Osteoblast (primary cell): ENCODE measurements around the gene IPPK. TPM values are rescaled to one million over a fixed set of nuclear protein-coding genes. Genes with fewer than 3 reads are reported as not detected.

Source experiments
- DNase-seq: peaks from one replicate; pipeline ENCODE4 v3.0.0; 2011; ENCODE audit warnings: low spot score, mixed read lengths; ENCODE audit not compliant: insufficient read length; ENCODE audit errors: missing footprints
- H2AFZ ChIP-seq: 2 replicates; pipeline ENCODE4 v1.6.0; 2011; ENCODE audit warnings: mild to moderate bottlenecking, low read length
- H3K27ac ChIP-seq: 2 replicates; pipeline ENCODE4 v1.5.1; 2011; ENCODE audit warnings: mild to moderate bottlenecking, low read depth, low read length, moderate library complexity
- H3K27me3 ChIP-seq: 2 replicates; pipeline ENCODE4 v1.6.0; 2012; ENCODE audit warnings: mild to moderate bottlenecking, control low read depth, inconsistent platforms, low read length, moderate library complexity; ENCODE audit not compliant: insufficient read depth
- H3K36me3 ChIP-seq: 2 replicates; pipeline ENCODE4 v1.5.1; 2011; ENCODE audit warnings: mild to moderate bottlenecking, low read length, control low read depth, moderate library complexity; ENCODE audit not compliant: insufficient read depth
- H3K4me1 ChIP-seq: 2 replicates; pipeline ENCODE4 v1.5.1; 2011; ENCODE audit warnings: mild to moderate bottlenecking, low read length, control low read depth, moderate library complexity; ENCODE audit not compliant: insufficient read depth
- H3K4me2 ChIP-seq: 2 replicates; pipeline ENCODE4 v1.6.0; 2011; ENCODE audit warnings: mild to moderate bottlenecking, low read length; ENCODE audit not compliant: insufficient read depth
- H3K4me3 ChIP-seq: fragments of 200-600 bp; sonication (generic); 3 replicates; pipeline ENCODE4 v1.5.1; 2012; ENCODE audit warnings: mild to moderate bottlenecking, low read length, inconsistent platforms; ENCODE audit not compliant: insufficient read depth
- H3K79me2 ChIP-seq: 2 replicates; pipeline ENCODE4 v1.6.0; 2012; ENCODE audit warnings: mild to moderate bottlenecking, low read length, control low read depth, inconsistent platforms; ENCODE audit not compliant: insufficient read depth
- H3K9me3 ChIP-seq: 2 replicates; pipeline ENCODE4 v1.5.1; 2011; ENCODE audit warnings: low read depth, low read length, control low read depth
- H4K20me1 ChIP-seq: 2 replicates; pipeline ENCODE4 v1.6.0; 2012; ENCODE audit warnings: mild to moderate bottlenecking, low read length, control low read depth; ENCODE audit not compliant: insufficient read depth
- total RNA-seq: library from RNA; depleted of rRNA; stranded (reverse); fragments of >200 nt; gene quantifications from 2 replicates; pipeline ENCODE4 v1.2.3, GENCODE V29; 2012
- TF ChIP-seq, protein P1 (sequence below): IDR thresholded peaks from 2 replicates; pipeline ENCODE4 v1.5.1; 2011; ENCODE audit warnings: mild to moderate bottlenecking, low read depth, low read length, moderate library complexity; ENCODE audit errors: extremely low read depth

IPPK gene
- total RNA-seq, 1 donor = 9.4 TPM

DNA sequence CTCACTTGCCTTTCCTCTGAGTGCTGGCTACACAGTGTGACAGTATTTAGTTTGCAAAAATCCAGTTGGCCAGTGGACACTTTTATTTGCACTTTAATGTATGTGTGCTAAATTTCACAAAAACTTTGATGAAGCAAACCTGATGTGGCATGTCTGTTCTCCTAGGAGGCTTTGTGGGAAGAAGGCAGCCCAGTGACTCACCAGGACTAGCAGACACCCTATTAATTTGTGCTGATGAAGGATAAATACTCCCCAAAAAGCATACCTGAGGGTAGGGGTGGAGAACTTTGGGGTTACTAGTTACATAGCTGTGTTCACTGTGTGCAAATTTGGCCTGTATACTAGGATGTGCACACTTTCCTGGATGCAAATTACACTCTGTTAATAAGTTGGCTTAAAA is 39.3 kb upstream of the IPPK start:
- no peak overlapping the region for H3K4me3 ChIP-seq
- no peaks in the 10 kb centered on the region for H3K4me1 ChIP-seq
- peaks cover 3% of the 10 kb centered on the region for H4K20me1 ChIP-seq
- H3K4me2 ChIP-seq = no peak overlapping the region
- H3K27ac ChIP-seq = no peak overlapping the region
- peaks cover 23% of the 10 kb centered on the region for H3K36me3 ChIP-seq
- TF ChIP-seq, protein P1, sequence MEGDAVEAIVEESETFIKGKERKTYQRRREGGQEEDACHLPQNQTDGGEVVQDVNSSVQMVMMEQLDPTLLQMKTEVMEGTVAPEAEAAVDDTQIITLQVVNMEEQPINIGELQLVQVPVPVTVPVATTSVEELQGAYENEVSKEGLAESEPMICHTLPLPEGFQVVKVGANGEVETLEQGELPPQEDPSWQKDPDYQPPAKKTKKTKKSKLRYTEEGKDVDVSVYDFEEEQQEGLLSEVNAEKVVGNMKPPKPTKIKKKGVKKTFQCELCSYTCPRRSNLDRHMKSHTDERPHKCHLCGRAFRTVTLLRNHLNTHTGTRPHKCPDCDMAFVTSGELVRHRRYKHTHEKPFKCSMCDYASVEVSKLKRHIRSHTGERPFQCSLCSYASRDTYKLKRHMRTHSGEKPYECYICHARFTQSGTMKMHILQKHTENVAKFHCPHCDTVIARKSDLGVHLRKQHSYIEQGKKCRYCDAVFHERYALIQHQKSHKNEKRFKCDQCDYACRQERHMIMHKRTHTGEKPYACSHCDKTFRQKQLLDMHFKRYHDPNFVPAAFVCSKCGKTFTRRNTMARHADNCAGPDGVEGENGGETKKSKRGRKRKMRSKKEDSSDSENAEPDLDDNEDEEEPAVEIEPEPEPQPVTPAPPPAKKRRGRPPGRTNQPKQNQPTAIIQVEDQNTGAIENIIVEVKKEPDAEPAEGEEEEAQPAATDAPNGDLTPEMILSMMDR = no peak
- no peaks in the 10 kb centered on the region for H3K79me2 ChIP-seq
- no peaks in the 10 kb centered on the region for H3K9me3 ChIP-seq
- DNase-seq = peak; percentile 75
- H2AFZ ChIP-seq = no peak overlapping the region
- no peaks in the 10 kb centered on the region for H3K27me3 ChIP-seq

- Histone ChIP-seq H3K79me2 (no peaks in the 10 kb centered on the region), H2AFZ (no peak overlapping the region), H3K4me1 (no peaks in the 10 kb centered on the region), H3K9me3 (no peaks in the 10 kb centered on the region), H3K27me3 (no peaks in the 10 kb centered on the region), H4K20me1 (peaks cover 3% of the 10 kb centered on the region), H3K27ac (no peak overlapping the region), H3K4me3 (no peak overlapping the region), H3K36me3 (peaks cover 6% of the 10 kb centered on the region), H3K4me2 (no peak overlapping the region)
- TF ChIP-seq, protein P1 = no peak
- no peak for DNase-seq
These were observed 37.6 kb upstream of the IPPK start for GRCh38 chr9:92707530-92707929.

DNA sequence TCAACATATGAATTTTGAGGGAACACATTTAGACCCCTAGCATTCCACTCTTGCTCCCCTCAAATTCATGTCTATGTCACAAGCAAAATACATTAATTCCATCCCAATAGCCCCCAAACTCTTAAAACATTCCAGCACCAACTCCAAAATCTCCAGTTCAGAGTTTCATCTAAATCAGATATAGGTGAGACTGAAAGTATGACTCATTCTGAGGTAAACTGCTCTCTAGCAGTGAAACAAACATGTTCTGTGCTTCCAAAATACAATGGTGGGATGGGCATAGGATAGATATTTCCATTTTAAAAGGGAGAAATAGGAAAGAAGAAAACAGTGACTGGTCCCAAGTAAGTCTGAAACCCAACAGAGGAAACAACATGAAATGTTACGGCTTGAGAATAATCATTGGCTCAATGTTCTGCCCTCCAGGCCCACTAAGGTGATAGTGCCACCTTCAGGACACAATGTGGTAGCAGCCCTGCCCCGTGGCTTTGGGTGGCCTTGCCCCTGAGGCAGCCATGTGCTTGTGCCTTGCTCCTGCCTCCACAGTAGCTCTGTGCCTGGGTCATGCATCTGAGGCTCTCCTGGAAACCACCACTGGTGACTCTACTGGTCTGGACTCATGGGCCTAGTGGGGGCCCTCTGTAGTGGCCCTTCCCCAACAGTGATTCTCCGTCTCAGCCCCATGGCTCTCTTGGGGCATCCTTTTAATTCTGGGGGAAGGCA is 36.4 kb upstream of the IPPK start:
- TF ChIP-seq, protein P1 = peak; percentile 61
- no peak overlapping the region for H2AFZ ChIP-seq
- H3K36me3 ChIP-seq = peaks cover 5% of the 10 kb centered on the region
- H4K20me1 ChIP-seq = peaks cover 3% of the 10 kb centered on the region
- H3K4me2 ChIP-seq = no peak overlapping the region
- no peaks in the 10 kb centered on the region for H3K4me1 ChIP-seq
- no peaks in the 10 kb centered on the region for H3K9me3 ChIP-seq
- no peak overlapping the region for H3K4me3 ChIP-seq
- DNase-seq = peak; percentile 87
- no peak overlapping the region for H3K27ac ChIP-seq
- H3K27me3 ChIP-seq = no peaks in the 10 kb centered on the region
- no peaks in the 10 kb centered on the region for H3K79me2 ChIP-seq

DNA sequence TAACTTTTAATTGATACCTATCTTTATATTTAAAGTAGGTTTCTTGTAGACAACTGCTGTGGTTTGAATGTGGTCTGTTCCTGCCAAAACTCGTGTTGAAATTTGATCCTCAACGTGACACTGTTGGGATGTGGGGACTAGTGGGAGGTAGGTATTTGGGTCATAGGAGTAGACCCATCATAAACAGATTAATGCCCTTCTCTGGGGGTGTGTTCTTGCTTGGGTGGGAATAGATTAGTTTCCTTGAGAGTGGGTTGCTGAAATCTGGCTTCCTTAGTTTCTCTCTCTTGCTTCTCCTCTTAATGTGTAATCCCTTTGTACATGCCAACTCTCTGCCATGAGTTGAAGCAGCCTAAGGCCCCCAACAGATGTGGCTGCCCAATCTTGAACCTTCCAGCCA is 34.6 kb upstream of the IPPK start:
- Histone ChIP-seq H3K79me2 (no peaks in the 10 kb centered on the region), H2AFZ (no peak overlapping the region), H3K27me3 (no peaks in the 10 kb centered on the region), H3K9me3 (no peaks in the 10 kb centered on the region), H3K4me3 (no peak overlapping the region), H4K20me1 (no peaks in the 10 kb centered on the region), H3K4me2 (no peak overlapping the region), H3K4me1 (no peaks in the 10 kb centered on the region), H3K27ac (no peak overlapping the region), H3K36me3 (no peaks in the 10 kb centered on the region)
- DNase-seq = no peak
- TF ChIP-seq, protein P1 = no peak
